Retinal pigment epithelial cell (primary cell): ENCODE data around the gene HSDL2.
A peak's percentile ranks its signal among the peaks of the same experiment; 100 is the strongest.

ENCODE experiments used
- DNase-seq: peaks from one replicate; pipeline ENCODE4 v3.0.0-alpha.2; 2010; ENCODE audit warnings: low read depth
- H3K4me3 ChIP-seq: 2 replicates; pipeline ENCODE4 v1.5.1; 2011; ENCODE audit warnings: mild to moderate bottlenecking, low read length, control low read depth, moderate library complexity
- CTCF ChIP-seq: conservative IDR thresholded peaks from 2 replicates; pipeline ENCODE4 v1.5.1; 2011; ENCODE audit warnings: low read depth, low read length, control low read depth, inconsistent platforms

HSDL2 gene

GRCh38 chr9:112439825-112440224 lies 59.9 kb downstream of the HSDL2 start:
- DNase-seq: no peak
- no peak for TF ChIP-seq CTCF
- H3K4me3 ChIP-seq: no peak overlapping the region

GRCh38 chr9:112443200-112443599 lies 63.3 kb downstream of the HSDL2 start:
- DNase-seq: no peak
- TF ChIP-seq CTCF: peak; percentile 67
- H3K4me3 ChIP-seq: no peak overlapping the region

GRCh38 chr9:112443636-112444035 lies 63.7 kb downstream of the HSDL2 start:
- H3K4me3 ChIP-seq: no peak overlapping the region
- DNase-seq: no peak
- no peak for TF ChIP-seq CTCF

GRCh38 chr9:112445196-112445595 lies 65.3 kb downstream of the HSDL2 start:
- no peak for TF ChIP-seq CTCF
- H3K4me3 ChIP-seq: no peak overlapping the region
- no peak for DNase-seq

- H3K4me3 ChIP-seq: no peak overlapping the region
These were observed 66.2 kb downstream of the HSDL2 start for GRCh38 chr9:112446080-112446479.

GRCh38 chr9:112446526-112446925 lies 66.6 kb downstream of the HSDL2 start:
- no peak for DNase-seq
- TF ChIP-seq CTCF: no peak
- no peak overlapping the region for H3K4me3 ChIP-seq

More at GRCh38 chr9:112446080-112446479, 66.2 kb downstream of the HSDL2 start:
- no peak for TF ChIP-seq CTCF
- no peak for DNase-seq

GRCh38 chr9:112447283-112447761 lies 67.4 kb downstream of the HSDL2 start:
- no peak overlapping the region for H3K4me3 ChIP-seq
- DNase-seq: peak; percentile 2
- TF ChIP-seq CTCF: no peak
